GM23338 (cell line): ENCODE data around the gene LPP. TPM values are rescaled to one million over a fixed set of nuclear protein-coding genes. Genes with fewer than 3 reads are reported as not detected.

Source experiments
- ATAC-seq: fragments of 200-7000 bp; cut with Tn5 transposase; 3 replicates; pipeline ENCODE4 v1.9.1; 2020
- DNase-seq: peaks from one replicate; pipeline ENCODE4 v3.0.0-alpha.2; 2015; ENCODE audit warnings: low spot score
- H2AFZ ChIP-seq: fragments of 200-600 bp; sonication (generic); 2 replicates; pipeline ENCODE4 v1.8.0; 2016; ENCODE audit warnings: antibody characterized with exemption, mild to moderate bottlenecking, moderate library complexity
- H3F3A ChIP-seq: fragments of 200-600 bp; sonication (generic); replicated peaks from 2 replicates; pipeline ENCODE4 v1.8.0; 2017; ENCODE audit warnings: antibody characterized with exemption, mixed run types, low read depth
- H3K27ac ChIP-seq: fragments of 200-600 bp; sonication (generic); 2 replicates; pipeline ENCODE4 v1.6.1; 2016; ENCODE audit warnings: low read depth
- H3K27me3 ChIP-seq: fragments of 200-600 bp; sonication (generic); 2 replicates; pipeline ENCODE4 v1.8.0; 2016; ENCODE audit warnings: mild to moderate bottlenecking, mixed run types, moderate library complexity; ENCODE audit not compliant: insufficient read depth
- H3K36me3 ChIP-seq: fragments of 200-600 bp; sonication (generic); 2 replicates; pipeline ENCODE4 v1.8.0; 2016; ENCODE audit warnings: mild to moderate bottlenecking; ENCODE audit not compliant: insufficient read depth
- H3K4me1 ChIP-seq: fragments of 200-600 bp; sonication (generic); 2 replicates; pipeline ENCODE4 v1.8.0; 2016; ENCODE audit warnings: mild to moderate bottlenecking, moderate library complexity; ENCODE audit not compliant: insufficient read depth
- H3K4me2 ChIP-seq: fragments of 200-600 bp; sonication (generic); 2 replicates; pipeline ENCODE4 v1.7.1; 2017; ENCODE audit warnings: mixed run types
- H3K4me3 ChIP-seq: fragments of 200-600 bp; sonication (generic); 2 replicates; pipeline ENCODE4 v1.6.1; 2016; ENCODE audit warnings: mixed run types
- H3K79me2 ChIP-seq: fragments of 200-600 bp; sonication (generic); replicated peaks from 2 replicates; pipeline ENCODE4 v1.8.0; 2017; ENCODE audit warnings: mild to moderate bottlenecking; ENCODE audit not compliant: insufficient read depth
- H3K9me2 ChIP-seq: fragments of 200-600 bp; sonication (generic); 2 replicates; pipeline ENCODE4 v1.8.0; 2017; ENCODE audit not compliant: insufficient read depth
- H4K20me1 ChIP-seq: fragments of 200-600 bp; sonication (generic); replicated peaks from 2 replicates; pipeline ENCODE4 v1.8.0; 2017; ENCODE audit warnings: mild to moderate bottlenecking; ENCODE audit not compliant: insufficient read depth
- H3K27ac Mint-ChIP-seq: 2 replicates; pipeline ENCODE4 v1.8.0; 2020; ENCODE audit warnings: inconsistent platforms, mild to moderate bottlenecking, moderate library complexity, mixed read lengths
- H3K27me3 Mint-ChIP-seq: 3 replicates; pipeline ENCODE4 v1.8.0; 2022; ENCODE audit warnings: low read depth, mild to moderate bottlenecking, moderate library complexity, mixed read lengths, inconsistent platforms; ENCODE audit not compliant: insufficient read depth, poor library complexity
- H3K36me3 Mint-ChIP-seq: 3 replicates; pipeline ENCODE4 v1.8.0; 2021; ENCODE audit warnings: low read depth, mild to moderate bottlenecking, inconsistent platforms, moderate library complexity, mixed read lengths
- H3K4me1 Mint-ChIP-seq: 3 replicates; pipeline ENCODE4 v1.8.0; 2020; ENCODE audit warnings: mild to moderate bottlenecking, inconsistent platforms, mixed read lengths
- H3K4me3 Mint-ChIP-seq: 3 replicates; pipeline ENCODE4 v1.8.0; 2021; ENCODE audit warnings: moderate library complexity, mild to moderate bottlenecking, inconsistent platforms, mixed read lengths
- H3K9me3 Mint-ChIP-seq: 3 replicates; pipeline ENCODE4 v1.8.0; 2020; ENCODE audit warnings: moderate library complexity, mild to moderate bottlenecking, inconsistent platforms, mixed read lengths
- CREB1 ChIP-seq: fragments of 250-450 bp; sonication (Bioruptor Pico); IDR thresholded peaks from 2 replicates; pipeline ENCODE4 v1.5.0; 2020; ENCODE audit warnings: low read depth, mild to moderate bottlenecking, moderate library complexity
- EZH2 ChIP-seq: fragments of 200-600 bp; sonication (generic); IDR thresholded peaks from one replicate; pipeline ENCODE4 v1.8.0; 2017; ENCODE audit warnings: antibody characterized with exemption, mild to moderate bottlenecking, low read depth; ENCODE audit not compliant: unreplicated experiment
- EZH2phosphoT487 ChIP-seq: fragments of 200-600 bp; sonication (generic); IDR thresholded peaks from one replicate; pipeline ENCODE4 v1.8.1; 2018; ENCODE audit warnings: antibody characterized with exemption; ENCODE audit not compliant: unreplicated experiment
- JUNB ChIP-seq: IDR thresholded peaks from one replicate; pipeline ENCODE4 v1.6.1; 2016; ENCODE audit warnings: antibody characterized with exemption; ENCODE audit not compliant: unreplicated experiment
- NANOG ChIP-seq: IDR thresholded peaks from 2 replicates; pipeline ENCODE4 v1.6.1; 2016; ENCODE audit warnings: antibody characterized with exemption, borderline replicate concordance
- POLR2AphosphoS5 ChIP-seq: IDR thresholded peaks from 2 replicates; pipeline ENCODE4 v1.6.1; 2016; ENCODE audit warnings: antibody characterized with exemption, low read depth
- STAT1 ChIP-seq: IDR thresholded peaks from one replicate; pipeline ENCODE4 v1.6.1; 2016; ENCODE audit warnings: antibody characterized with exemption; ENCODE audit not compliant: unreplicated experiment
- ZNF114 ChIP-seq: fragments of 250-450 bp; sonication (Bioruptor Pico); IDR thresholded peaks from 2 replicates; pipeline ENCODE4 v1.5.0; 2020; ENCODE audit warnings: mild to moderate bottlenecking, moderate library complexity
- ZNF331 ChIP-seq: fragments of 250-450 bp; sonication (Bioruptor Pico); IDR thresholded peaks from 2 replicates; pipeline ENCODE4 v1.5.0; 2020; ENCODE audit warnings: low read depth, mild to moderate bottlenecking, moderate library complexity
- polyA plus RNA-seq: library from polyadenylated mRNA; unstranded; fragments of >200 nt; fragmentation: Nextera tagmentation; extraction: Ambion mirVana; gene quantifications from 2 replicates; pipeline ENCODE4 v1.2.1, GENCODE V29; 2016
- total RNA-seq: library from RNA; depleted of rRNA; stranded (reverse); fragments of >200 nt; shearing (Covaris generic); gene quantifications from 2 replicates; pipeline ENCODE4 v1.2.3, GENCODE V29; 2014
- TF ChIP-seq, protein P1 (sequence below): IDR thresholded peaks from 2 replicates; pipeline ENCODE4 v1.6.1; 2016; ENCODE audit warnings: antibody characterized with exemption
- TF ChIP-seq, protein P2 (sequence below), 2 experiments: fragments of 200-600 bp in 1 of 2; sonication (generic) in 1 of 2; conservative IDR thresholded peaks; 2 replicates each; pipeline versions ENCODE4 v1.5.1 to v1.6.1; 2016 to 2017; ENCODE audit warnings: antibody characterized with exemption in 2 of 2, low read depth in 2 of 2, mild to moderate bottlenecking in 2 of 2, moderate library complexity in 1 of 2
- TF ChIP-seq, protein P3 (sequence below): fragments of 250-450 bp; sonication (Bioruptor Pico); IDR thresholded peaks from 2 replicates; pipeline ENCODE4 v1.5.0; 2020; ENCODE audit warnings: mild to moderate bottlenecking, moderate library complexity
- TF ChIP-seq, protein P4 (sequence below): IDR thresholded peaks from one replicate; pipeline ENCODE4 v1.6.1; 2018; ENCODE audit warnings: antibody characterized with exemption; ENCODE audit not compliant: unreplicated experiment

The LPP gene
- total and polyA plus RNA-seq, 2 experiments from 2014 or later = 23.0 to 35.2 TPM

DNA sequence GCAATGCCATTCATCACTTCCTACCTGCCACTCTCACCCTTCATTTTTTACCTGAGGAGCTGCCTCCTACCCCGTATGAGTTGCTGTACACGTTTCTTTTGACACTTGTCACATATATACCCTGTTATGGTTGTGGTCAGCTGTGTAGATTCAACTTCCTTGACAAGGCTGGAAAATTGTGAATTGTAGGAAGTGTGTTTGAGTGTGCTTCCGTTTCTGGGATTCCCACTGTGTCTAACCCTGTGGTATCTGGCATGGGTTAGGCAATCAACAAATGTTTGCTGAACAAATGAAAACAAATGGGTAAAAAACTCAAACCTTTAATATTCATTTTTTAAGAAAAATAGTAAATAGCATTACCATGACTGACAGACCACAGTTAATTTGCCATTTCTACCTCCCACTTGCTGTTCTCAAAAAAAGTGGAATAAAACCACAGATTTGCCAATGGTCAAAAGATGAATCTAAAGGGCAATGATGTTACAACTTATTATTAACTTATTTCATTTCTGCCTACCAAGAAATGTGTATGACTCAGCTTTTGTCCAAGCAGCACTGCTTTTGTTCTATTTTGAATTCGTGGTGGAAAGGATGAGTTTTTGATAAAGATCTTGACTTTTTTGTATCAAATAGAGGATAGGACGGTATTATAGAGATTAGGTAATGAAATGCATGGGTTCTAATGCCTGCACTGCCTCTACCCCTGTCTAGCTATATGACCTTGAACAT, 404.6 kb downstream of the LPP start:
- no peak overlapping the region for H3K4me2 ChIP-seq
- H3K27ac Mint-ChIP-seq = no peak overlapping the region

More for the DNA sequence above, 404.6 kb downstream of the LPP start:
- Histone ChIP-seq H3K9me2 (no peaks in the 10 kb centered on the region; the same call in 1 of the 2 replicates), H3K27ac (no peak overlapping the region), H3K27me3 (no peaks in the 10 kb centered on the region), H3F3A (no peaks in the 10 kb centered on the region), H2AFZ (no peak overlapping the region), H3K4me1 (no peaks in the 10 kb centered on the region), H3K36me3 (no peaks in the 10 kb centered on the region), H3K79me2 (no peaks in the 10 kb centered on the region), H3K4me3 (no peak overlapping the region), H4K20me1 (no peaks in the 10 kb centered on the region)
- DNase-seq (no peak), ATAC-seq (no peak)
- Mint-ChIP-seq H3K4me3 (no peak overlapping the region), H3K36me3 (no peaks in the 10 kb centered on the region), H3K4me1 (no peaks in the 10 kb centered on the region), H3K27me3 (no peaks in the 10 kb centered on the region), H3K9me3 (no peaks in the 10 kb centered on the region)
- TF ChIP-seq STAT1 = no peak
- TF ChIP-seq, protein P1, sequence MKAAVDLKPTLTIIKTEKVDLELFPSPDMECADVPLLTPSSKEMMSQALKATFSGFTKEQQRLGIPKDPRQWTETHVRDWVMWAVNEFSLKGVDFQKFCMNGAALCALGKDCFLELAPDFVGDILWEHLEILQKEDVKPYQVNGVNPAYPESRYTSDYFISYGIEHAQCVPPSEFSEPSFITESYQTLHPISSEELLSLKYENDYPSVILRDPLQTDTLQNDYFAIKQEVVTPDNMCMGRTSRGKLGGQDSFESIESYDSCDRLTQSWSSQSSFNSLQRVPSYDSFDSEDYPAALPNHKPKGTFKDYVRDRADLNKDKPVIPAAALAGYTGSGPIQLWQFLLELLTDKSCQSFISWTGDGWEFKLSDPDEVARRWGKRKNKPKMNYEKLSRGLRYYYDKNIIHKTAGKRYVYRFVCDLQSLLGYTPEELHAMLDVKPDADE = no peak
- TF ChIP-seq EZH2phosphoT487 = no peak
- TF ChIP-seq NANOG = no peak
- TF ChIP-seq ZNF331 (CRISPR knock-in tag) = no peak
- TF ChIP-seq, protein P2, sequence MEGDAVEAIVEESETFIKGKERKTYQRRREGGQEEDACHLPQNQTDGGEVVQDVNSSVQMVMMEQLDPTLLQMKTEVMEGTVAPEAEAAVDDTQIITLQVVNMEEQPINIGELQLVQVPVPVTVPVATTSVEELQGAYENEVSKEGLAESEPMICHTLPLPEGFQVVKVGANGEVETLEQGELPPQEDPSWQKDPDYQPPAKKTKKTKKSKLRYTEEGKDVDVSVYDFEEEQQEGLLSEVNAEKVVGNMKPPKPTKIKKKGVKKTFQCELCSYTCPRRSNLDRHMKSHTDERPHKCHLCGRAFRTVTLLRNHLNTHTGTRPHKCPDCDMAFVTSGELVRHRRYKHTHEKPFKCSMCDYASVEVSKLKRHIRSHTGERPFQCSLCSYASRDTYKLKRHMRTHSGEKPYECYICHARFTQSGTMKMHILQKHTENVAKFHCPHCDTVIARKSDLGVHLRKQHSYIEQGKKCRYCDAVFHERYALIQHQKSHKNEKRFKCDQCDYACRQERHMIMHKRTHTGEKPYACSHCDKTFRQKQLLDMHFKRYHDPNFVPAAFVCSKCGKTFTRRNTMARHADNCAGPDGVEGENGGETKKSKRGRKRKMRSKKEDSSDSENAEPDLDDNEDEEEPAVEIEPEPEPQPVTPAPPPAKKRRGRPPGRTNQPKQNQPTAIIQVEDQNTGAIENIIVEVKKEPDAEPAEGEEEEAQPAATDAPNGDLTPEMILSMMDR (conservative IDR thresholded peaks at IDR 0.05; ENCODE audit: low read depth in 2 of 2) = no peak
- TF ChIP-seq, protein P3, sequence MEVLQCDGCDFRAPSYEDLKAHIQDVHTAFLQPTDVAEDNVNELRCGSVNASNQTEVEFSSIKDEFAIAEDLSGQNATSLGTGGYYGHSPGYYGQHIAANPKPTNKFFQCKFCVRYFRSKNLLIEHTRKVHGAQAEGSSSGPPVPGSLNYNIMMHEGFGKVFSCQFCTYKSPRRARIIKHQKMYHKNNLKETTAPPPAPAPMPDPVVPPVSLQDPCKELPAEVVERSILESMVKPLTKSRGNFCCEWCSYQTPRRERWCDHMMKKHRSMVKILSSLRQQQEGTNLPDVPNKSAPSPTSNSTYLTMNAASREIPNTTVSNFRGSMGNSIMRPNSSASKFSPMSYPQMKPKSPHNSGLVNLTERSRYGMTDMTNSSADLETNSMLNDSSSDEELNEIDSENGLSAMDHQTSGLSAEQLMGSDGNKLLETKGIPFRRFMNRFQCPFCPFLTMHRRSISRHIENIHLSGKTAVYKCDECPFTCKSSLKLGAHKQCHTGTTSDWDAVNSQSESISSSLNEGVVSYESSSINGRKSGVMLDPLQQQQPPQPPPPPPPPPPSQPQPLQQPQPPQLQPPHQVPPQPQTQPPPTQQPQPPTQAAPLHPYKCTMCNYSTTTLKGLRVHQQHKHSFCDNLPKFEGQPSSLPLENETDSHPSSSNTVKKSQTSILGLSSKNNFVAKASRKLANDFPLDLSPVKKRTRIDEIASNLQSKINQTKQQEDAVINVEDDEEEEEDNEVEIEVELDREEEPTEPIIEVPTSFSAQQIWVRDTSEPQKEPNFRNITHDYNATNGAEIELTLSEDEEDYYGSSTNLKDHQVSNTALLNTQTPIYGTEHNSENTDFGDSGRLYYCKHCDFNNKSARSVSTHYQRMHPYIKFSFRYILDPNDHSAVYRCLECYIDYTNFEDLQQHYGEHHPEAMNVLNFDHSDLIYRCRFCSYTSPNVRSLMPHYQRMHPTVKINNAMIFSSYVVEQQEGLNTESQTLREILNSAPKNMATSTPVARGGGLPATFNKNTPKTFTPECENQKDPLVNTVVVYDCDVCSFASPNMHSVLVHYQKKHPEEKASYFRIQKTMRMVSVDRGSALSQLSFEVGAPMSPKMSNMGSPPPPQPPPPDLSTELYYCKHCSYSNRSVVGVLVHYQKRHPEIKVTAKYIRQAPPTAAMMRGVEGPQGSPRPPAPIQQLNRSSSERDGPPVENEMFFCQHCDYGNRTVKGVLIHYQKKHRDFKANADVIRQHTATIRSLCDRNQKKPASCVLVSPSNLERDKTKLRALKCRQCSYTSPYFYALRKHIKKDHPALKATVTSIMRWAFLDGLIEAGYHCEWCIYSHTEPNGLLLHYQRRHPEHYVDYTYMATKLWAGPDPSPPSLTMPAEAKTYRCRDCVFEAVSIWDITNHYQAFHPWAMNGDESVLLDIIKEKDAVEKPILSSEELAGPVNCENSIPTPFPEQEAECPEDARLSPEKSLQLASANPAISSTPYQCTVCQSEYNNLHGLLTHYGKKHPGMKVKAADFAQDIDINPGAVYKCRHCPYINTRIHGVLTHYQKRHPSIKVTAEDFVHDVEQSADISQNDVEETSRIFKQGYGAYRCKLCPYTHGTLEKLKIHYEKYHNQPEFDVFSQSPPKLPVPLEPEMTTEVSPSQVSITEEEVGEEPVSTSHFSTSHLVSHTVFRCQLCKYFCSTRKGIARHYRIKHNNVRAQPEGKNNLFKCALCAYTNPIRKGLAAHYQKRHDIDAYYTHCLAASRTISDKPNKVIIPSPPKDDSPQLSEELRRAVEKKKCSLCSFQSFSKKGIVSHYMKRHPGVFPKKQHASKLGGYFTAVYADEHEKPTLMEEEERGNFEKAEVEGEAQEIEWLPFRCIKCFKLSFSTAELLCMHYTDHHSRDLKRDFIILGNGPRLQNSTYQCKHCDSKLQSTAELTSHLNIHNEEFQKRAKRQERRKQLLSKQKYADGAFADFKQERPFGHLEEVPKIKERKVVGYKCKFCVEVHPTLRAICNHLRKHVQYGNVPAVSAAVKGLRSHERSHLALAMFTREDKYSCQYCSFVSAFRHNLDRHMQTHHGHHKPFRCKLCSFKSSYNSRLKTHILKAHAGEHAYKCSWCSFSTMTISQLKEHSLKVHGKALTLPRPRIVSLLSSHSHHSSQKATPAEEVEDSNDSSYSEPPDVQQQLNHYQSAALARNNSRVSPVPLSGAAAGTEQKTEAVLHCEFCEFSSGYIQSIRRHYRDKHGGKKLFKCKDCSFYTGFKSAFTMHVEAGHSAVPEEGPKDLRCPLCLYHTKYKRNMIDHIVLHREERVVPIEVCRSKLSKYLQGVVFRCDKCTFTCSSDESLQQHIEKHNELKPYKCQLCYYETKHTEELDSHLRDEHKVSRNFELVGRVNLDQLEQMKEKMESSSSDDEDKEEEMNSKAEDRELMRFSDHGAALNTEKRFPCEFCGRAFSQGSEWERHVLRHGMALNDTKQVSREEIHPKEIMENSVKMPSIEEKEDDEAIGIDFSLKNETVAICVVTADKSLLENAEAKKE (CRISPR knock-in tag) = no peak
- no peak for TF ChIP-seq ZNF114
- TF ChIP-seq JUNB = no peak
- no peak for TF ChIP-seq EZH2
- TF ChIP-seq, protein P4, sequence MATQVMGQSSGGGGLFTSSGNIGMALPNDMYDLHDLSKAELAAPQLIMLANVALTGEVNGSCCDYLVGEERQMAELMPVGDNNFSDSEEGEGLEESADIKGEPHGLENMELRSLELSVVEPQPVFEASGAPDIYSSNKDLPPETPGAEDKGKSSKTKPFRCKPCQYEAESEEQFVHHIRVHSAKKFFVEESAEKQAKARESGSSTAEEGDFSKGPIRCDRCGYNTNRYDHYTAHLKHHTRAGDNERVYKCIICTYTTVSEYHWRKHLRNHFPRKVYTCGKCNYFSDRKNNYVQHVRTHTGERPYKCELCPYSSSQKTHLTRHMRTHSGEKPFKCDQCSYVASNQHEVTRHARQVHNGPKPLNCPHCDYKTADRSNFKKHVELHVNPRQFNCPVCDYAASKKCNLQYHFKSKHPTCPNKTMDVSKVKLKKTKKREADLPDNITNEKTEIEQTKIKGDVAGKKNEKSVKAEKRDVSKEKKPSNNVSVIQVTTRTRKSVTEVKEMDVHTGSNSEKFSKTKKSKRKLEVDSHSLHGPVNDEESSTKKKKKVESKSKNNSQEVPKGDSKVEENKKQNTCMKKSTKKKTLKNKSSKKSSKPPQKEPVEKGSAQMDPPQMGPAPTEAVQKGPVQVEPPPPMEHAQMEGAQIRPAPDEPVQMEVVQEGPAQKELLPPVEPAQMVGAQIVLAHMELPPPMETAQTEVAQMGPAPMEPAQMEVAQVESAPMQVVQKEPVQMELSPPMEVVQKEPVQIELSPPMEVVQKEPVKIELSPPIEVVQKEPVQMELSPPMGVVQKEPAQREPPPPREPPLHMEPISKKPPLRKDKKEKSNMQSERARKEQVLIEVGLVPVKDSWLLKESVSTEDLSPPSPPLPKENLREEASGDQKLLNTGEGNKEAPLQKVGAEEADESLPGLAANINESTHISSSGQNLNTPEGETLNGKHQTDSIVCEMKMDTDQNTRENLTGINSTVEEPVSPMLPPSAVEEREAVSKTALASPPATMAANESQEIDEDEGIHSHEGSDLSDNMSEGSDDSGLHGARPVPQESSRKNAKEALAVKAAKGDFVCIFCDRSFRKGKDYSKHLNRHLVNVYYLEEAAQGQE = no peak
- TF ChIP-seq CREB1 = no peak
- TF ChIP-seq POLR2AphosphoS5 = no peak
